ENCODE measurements around the gene DCUN1D2. TPM values are rescaled to one million over a fixed set of nuclear protein-coding genes. Genes with fewer than 3 reads are reported as not detected.

DCUN1D2 gene
- total RNA-seq, 1 donor from 2014 or later = 28.7 TPM

DNA sequence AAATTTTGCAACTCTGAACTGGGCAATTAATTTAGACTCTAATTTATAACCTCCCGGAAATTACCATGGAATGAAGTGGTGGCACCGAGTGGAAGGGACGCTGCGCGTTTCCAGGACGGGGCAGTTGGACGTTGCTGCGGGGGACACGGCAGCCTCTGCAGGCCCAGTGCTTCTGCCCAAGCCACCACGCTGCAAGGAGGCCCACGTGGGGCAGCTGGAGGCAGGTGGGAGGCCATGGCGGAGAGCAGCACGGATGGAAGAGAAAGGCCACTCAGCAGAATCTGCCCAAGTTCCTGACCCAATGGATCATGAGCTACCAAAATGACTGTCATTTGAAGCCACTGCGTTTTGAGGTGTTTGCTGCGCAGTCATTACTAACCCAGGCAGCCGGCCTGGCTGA, 26.0 kb downstream of the DCUN1D2 start:
- no peak overlapping the region for H3K27ac Mint-ChIP-seq
- peaks cover 11% of the 10 kb centered on the region for H3K36me3 Mint-ChIP-seq (ENCODE audit: low read depth)
- H3K4me3 Mint-ChIP-seq = no peak overlapping the region
- no peak for DNase-seq (ENCODE audit: low spot score)
- no peaks in the 10 kb centered on the region for H3K9me3 Mint-ChIP-seq
- intact Hi-C loops (cut with micrococcal nuclease) = no loop called here
- H3K4me1 Mint-ChIP-seq (ENCODE audit: low read depth) = no peaks in the 10 kb centered on the region
- no peaks in the 10 kb centered on the region for H3K27me3 Mint-ChIP-seq (ENCODE audit: insufficient read depth)

DNA sequence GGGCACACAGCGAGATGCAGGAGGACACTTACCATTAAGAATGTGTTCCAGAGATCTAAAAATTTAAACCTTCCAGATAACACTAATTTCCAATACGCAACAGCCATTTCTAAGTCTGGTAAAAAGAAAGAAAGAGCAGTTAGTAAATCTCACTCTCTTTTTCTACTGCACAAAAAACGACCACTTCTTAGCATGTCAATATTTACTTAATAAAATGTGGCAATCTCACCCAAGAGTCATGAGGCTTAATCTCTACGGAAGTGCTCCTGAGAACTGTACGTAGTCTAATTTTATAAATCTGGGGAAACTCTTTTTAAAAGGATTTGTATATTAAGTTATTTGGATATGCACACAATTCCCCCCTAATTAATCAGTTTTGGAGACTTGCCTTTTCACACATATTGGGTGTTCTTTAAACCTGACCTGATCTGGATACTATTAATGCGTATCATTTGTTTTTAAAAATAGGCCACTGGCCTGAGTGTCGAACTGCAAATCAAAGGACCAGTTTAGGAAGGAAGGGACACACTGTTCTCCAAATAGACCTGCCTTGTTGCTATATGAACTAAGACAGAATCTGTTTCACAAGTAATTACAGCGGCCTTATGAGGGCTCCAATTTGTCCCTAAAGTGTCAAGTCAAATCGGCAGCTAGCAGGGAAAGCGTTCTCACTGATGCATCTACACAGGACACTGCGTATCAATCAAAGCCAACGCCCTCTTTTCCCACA, 29.3 kb downstream of the DCUN1D2 start:
- no peaks in the 10 kb centered on the region for H3K9me3 Mint-ChIP-seq
- H3K36me3 Mint-ChIP-seq (ENCODE audit: low read depth) = peaks cover 8% of the 10 kb centered on the region
- H3K4me3 Mint-ChIP-seq = no peak overlapping the region
- H3K27ac Mint-ChIP-seq = no peak overlapping the region
- no peaks in the 10 kb centered on the region for H3K4me1 Mint-ChIP-seq (ENCODE audit: low read depth)
- intact Hi-C loops (cut with micrococcal nuclease) = no loop called here
- no peaks in the 10 kb centered on the region for H3K27me3 Mint-ChIP-seq (ENCODE audit: insufficient read depth)
- no peak for DNase-seq (ENCODE audit: low spot score)

DNA sequence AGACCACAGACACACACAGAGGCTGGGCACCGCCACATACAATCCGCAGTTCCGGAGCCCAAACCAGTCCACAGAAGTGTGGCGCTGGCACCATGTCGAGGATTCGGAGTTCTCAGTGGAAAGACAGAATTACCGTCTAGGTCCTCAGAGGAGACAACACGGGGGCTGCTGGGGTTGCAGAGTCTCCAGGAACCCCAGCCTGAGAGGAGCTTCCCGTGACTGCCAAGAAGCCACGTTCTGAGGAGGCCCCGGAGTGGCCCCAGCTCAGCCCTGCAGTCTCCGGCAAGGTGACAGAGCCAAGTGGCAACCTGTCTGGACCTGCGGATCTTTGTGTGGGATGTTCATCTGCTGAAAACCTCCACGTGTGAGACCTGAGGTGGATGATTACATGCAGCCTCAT, 29.9 kb downstream of the DCUN1D2 start:
- no peak overlapping the region for H3K4me3 Mint-ChIP-seq
- H3K36me3 Mint-ChIP-seq (ENCODE audit: low read depth) = peaks cover 8% of the 10 kb centered on the region
- H3K27me3 Mint-ChIP-seq (ENCODE audit: insufficient read depth) = no peaks in the 10 kb centered on the region
- DNase-seq (ENCODE audit: low spot score) = no peak
- no peak overlapping the region for H3K27ac Mint-ChIP-seq
- H3K9me3 Mint-ChIP-seq = no peaks in the 10 kb centered on the region
- intact Hi-C loops (cut with micrococcal nuclease) = no loop called here
- no peaks in the 10 kb centered on the region for H3K4me1 Mint-ChIP-seq (ENCODE audit: low read depth)

DNA sequence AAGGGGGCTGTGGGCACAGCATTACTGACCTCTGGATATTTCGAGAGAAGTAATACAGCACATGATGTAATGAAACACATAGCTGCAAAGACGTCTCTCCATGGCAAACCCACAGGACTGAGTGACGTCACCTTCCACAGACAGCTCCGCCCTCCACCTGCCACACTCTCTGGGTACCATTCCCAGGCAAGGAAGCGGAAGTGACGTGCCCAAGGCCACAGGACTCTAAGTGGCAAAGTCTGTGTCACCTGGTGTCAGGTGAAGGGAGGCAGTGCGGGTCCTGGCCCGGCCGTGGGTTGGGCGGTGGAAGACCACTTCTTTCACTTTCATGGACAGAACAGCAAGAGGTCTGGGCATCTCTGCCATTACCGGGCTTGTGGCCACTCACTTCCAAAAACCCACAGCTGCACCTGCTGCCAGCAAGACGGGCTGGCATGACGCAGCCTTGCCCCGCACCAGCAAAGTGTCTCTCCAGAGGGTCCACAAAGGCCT, 30.4 kb downstream of the DCUN1D2 start:
- Mint-ChIP-seq H3K9me3 (no peaks in the 10 kb centered on the region), H3K4me3 (no peak overlapping the region), H3K36me3 (ENCODE audit: low read depth) (peaks cover 10% of the 10 kb centered on the region), H3K27me3 (ENCODE audit: insufficient read depth) (no peaks in the 10 kb centered on the region), H3K4me1 (ENCODE audit: low read depth) (no peaks in the 10 kb centered on the region), H3K27ac (no peak overlapping the region)
- no peak for DNase-seq (ENCODE audit: low spot score)
- intact Hi-C loops (cut with micrococcal nuclease) = no loop called here

DNA sequence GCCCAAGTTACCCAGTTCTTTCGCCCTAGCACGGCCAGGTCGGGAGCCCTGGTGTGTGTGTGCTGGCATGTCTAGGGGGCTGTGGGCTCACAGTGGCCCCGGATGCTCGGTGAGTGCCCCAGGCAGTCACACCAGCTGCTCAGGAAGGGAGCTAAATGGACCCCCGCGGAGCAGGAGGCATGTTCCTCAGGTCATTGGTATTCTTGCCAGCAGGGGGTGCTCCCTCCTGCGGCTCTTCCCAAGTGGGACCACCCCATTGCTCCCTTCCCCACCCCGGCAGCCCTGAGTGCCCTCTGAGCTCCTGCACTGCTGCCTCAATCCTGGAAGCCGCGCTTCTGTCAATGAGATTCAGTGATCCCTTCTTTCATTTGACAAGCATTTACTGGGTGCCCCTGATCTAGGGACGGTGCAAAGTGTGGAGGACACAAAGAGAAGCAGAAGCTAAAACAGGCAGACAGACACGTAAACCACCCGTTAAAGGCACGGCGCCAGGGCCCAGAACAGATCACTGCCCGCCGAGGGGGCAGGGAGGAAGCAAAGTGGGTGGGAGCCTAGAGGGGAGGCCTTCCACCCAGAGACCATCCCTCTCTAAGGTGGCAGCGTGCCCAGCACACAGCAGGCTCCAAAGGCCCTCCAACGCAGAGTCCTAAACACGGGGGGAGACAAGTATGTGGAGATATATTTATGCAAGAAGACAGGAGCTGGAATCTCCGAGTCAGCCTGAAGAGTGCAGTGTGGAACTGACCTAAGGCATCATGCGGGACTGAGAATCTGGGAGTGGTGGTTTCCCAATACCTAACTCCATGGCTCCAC, 32.1 kb downstream of the DCUN1D2 start:
- DNase-seq (ENCODE audit: low spot score) = no peak
- no peak overlapping the region for H3K27ac Mint-ChIP-seq
- H3K4me3 Mint-ChIP-seq = no peak overlapping the region
- H3K9me3 Mint-ChIP-seq = no peaks in the 10 kb centered on the region
- H3K4me1 Mint-ChIP-seq (ENCODE audit: low read depth) = no peaks in the 10 kb centered on the region
- peaks cover 14% of the 10 kb centered on the region for H3K36me3 Mint-ChIP-seq (ENCODE audit: low read depth)
- intact Hi-C loops (cut with micrococcal nuclease) = no loop called here
- H3K27me3 Mint-ChIP-seq (ENCODE audit: insufficient read depth) = no peaks in the 10 kb centered on the region

DNA sequence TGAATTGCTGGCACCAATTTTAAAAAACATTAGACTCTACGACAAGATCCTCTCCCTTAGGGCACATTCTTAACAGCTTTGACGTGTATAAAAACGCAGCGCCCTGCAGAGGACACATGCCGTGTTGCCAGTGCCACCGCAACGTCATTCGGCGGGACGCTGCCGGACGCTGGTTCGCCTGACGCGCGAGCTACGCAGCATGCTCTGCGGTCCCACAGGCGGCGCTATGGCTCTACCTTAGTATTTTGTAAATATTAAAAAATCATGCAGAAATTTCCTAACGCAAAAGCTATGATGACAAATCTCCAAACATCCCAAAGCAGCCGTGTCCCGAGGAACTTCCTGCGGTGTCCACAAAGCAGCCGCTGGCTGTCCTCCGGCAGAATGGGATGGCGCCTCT, 33.0 kb downstream of the DCUN1D2 start:
- Mint-ChIP-seq H3K9me3 (no peaks in the 10 kb centered on the region), H3K4me1 (ENCODE audit: low read depth) (no peaks in the 10 kb centered on the region), H3K27ac (no peak overlapping the region), H3K27me3 (ENCODE audit: insufficient read depth) (no peaks in the 10 kb centered on the region), H3K4me3 (no peak overlapping the region), H3K36me3 (ENCODE audit: low read depth) (peaks cover 14% of the 10 kb centered on the region)
- intact Hi-C loops (cut with micrococcal nuclease) = no loop called here
- no peak for DNase-seq (ENCODE audit: low spot score)

DNA sequence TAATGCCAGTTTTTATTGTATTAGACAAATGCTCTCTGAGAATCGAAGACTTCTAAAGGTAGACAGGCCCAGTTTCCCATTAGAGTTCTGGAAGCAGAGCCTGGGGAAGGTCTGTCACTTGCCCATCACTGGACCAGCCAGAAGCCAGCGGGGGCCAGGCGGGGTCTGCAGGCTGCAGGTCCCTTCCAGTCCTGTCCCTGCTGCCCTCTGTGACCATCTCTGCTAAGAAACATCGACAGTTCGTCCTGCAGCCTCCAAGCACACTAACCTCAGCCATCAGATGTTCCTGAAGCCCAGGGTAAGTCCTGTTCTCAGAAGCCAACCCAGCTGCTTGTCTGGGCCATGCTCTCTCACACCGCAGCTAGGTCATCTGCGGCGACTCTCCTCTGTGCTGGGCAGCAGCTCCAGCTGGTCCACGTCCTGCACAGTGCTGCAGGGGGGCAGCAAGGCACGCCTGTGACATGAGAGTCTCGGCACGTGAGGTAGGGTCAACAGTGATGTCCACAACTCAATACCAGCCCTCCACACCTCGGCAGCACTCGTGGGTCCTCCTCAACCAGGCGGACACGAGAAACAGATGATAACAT, 34.3 kb downstream of the DCUN1D2 start:
- Mint-ChIP-seq H3K4me3 (no peak overlapping the region), H3K27me3 (ENCODE audit: insufficient read depth) (no peaks in the 10 kb centered on the region), H3K36me3 (ENCODE audit: low read depth) (peaks cover 14% of the 10 kb centered on the region), H3K9me3 (no peaks in the 10 kb centered on the region), H3K4me1 (ENCODE audit: low read depth) (no peaks in the 10 kb centered on the region), H3K27ac (no peak overlapping the region)
- no peak for DNase-seq (ENCODE audit: low spot score)
- intact Hi-C loops (cut with micrococcal nuclease) = no loop called here

DNA sequence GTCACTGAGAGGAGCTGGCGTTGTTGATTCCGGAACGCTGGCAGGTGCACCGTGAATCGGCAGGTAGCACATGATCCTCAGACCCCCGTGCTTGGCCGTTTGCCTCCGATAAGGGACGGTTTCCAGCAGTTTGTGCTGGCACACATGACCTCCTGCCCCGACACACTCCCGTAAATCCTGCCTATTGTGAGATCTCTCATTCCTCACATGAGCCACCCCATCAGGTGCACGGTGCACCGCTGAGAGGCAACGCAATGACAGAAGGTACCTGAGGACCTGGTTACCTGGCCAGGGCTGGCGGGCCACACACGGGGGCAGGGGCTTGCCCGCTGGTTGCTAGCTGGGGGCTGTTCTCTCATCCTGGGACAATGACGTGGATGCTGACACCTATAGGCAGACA, 35.1 kb downstream of the DCUN1D2 start:
- Mint-ChIP-seq H3K9me3 (no peaks in the 10 kb centered on the region), H3K36me3 (ENCODE audit: low read depth) (peaks cover 14% of the 10 kb centered on the region), H3K4me1 (ENCODE audit: low read depth) (no peaks in the 10 kb centered on the region), H3K27ac (no peak overlapping the region), H3K27me3 (ENCODE audit: insufficient read depth) (no peaks in the 10 kb centered on the region), H3K4me3 (no peak overlapping the region)
- intact Hi-C loops (cut with micrococcal nuclease) = no loop called here
- DNase-seq (ENCODE audit: low spot score) = no peak

DNA sequence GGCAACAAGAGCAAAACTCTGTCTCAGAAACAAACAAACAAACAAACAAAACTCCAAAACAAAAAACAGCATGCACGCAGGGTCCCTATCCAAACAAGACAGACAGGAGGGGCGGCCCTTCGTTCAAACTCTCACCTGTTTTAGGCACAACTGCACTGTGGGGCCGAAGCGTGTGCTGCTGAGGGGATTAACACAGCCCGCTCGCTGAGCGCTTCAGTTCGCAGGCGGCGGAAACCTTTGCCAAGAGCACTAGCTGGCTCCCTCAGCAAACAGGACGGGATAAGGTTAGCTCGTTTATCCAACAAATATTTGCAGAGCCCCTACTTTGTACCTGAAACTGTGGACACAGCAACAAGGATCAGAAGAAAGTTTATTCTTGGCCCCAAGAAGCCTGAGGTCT, 35.6 kb downstream of the DCUN1D2 start:
- no peak for DNase-seq (ENCODE audit: low spot score)
- Mint-ChIP-seq H3K9me3 (no peaks in the 10 kb centered on the region), H3K4me3 (no peak overlapping the region), H3K36me3 (ENCODE audit: low read depth) (peaks cover 12% of the 10 kb centered on the region), H3K27me3 (ENCODE audit: insufficient read depth) (no peaks in the 10 kb centered on the region), H3K4me1 (ENCODE audit: low read depth) (no peaks in the 10 kb centered on the region), H3K27ac (no peak overlapping the region)
- intact Hi-C loops (cut with micrococcal nuclease) = no loop called here

DNA sequence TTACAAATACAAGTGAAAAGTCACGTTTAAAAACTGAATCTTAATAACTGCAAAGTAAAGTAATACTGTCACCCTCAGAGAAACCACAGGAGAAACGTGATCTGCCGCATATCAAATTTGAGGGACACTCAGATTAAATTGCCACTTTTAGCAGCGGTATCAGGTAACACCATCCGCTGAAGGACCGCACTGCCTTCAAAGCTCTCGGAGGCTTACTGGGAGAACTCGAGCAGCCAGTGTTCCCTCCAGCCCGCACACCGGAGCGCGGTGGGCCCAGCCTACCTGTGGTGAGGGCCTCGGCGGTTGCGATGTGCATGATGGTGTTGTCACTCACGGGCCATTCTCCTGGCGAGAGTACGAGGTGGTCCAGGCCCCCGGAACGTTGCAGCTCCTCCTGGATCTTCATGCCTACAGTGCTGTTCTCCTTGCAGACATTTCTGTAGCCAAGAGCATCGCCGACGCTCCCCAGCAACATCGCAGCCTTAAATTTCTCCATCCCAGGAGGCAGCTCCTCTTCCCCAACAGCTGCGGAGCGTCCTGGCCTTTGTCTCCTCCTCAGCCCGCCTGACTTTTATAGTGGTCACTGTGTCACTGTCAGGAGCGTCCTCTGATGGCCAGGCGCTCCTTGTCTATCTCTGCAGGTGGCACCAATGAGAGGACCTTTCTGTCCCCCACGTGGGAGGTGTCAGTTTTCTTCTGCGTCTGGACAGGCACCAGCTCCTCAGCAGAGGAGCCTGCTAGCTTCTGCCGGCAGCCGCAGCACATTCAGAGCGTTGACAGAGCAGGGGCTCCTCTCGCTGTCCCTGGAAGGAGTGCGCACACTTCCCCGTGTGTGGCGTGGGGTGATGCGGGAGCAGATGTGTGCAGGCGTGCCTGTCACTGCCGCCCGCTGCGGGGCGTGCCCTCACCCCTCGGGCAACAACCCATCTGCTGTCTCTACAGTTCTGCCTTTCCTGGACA, 37.3 kb downstream of the DCUN1D2 start, which contains the start of gene ADPRHL1:
Gene ADPRHL1 (minus strand): TSS at position 547 of the 960 bp plus-strand sequence. CDS start 51 bp downstream, at position 496.
- DNase-seq (ENCODE audit: low spot score) = no peak
- H3K4me3 Mint-ChIP-seq = no peak within 1 kb of the TSS
- peaks cover 7% of the 10 kb centered on the region for H3K36me3 Mint-ChIP-seq (ENCODE audit: low read depth)
- H3K27me3 Mint-ChIP-seq (ENCODE audit: insufficient read depth) = no peaks in the 10 kb centered on the region
- H3K4me1 Mint-ChIP-seq (ENCODE audit: low read depth) = no peaks in the 10 kb centered on the region
- intact Hi-C loops (cut with micrococcal nuclease) = no loop called here
- H3K9me3 Mint-ChIP-seq = no peaks in the 10 kb centered on the region
- H3K27ac Mint-ChIP-seq = no peak within 1 kb of the TSS

DNA sequence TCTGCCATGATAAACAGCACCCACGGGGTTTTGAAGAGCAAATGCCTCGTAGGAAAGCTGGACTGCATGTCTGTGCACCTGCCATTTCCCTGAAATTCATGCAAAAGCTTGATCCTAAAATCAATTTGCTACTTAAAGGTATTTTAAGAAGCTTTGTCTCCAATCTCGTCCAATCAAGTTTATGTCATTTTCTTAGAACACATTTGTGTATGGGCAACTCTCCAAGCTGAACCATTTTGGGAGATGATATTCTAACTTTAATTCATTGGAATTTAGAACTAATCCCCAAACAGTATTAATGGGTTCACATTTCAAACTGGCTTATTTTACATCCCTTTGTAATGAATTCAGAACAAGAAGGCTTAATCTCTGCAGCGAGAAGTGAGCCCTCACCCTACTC, 38.0 kb downstream of the DCUN1D2 start:
- no peaks in the 10 kb centered on the region for H3K4me1 Mint-ChIP-seq (ENCODE audit: low read depth)
- intact Hi-C loops (cut with micrococcal nuclease) = no loop called here
- peaks cover 7% of the 10 kb centered on the region for H3K36me3 Mint-ChIP-seq (ENCODE audit: low read depth)
- no peak overlapping the region for H3K4me3 Mint-ChIP-seq
- no peak for DNase-seq (ENCODE audit: low spot score)
- H3K27ac Mint-ChIP-seq = no peak overlapping the region
- no peaks in the 10 kb centered on the region for H3K27me3 Mint-ChIP-seq (ENCODE audit: insufficient read depth)
- no peaks in the 10 kb centered on the region for H3K9me3 Mint-ChIP-seq

DNA sequence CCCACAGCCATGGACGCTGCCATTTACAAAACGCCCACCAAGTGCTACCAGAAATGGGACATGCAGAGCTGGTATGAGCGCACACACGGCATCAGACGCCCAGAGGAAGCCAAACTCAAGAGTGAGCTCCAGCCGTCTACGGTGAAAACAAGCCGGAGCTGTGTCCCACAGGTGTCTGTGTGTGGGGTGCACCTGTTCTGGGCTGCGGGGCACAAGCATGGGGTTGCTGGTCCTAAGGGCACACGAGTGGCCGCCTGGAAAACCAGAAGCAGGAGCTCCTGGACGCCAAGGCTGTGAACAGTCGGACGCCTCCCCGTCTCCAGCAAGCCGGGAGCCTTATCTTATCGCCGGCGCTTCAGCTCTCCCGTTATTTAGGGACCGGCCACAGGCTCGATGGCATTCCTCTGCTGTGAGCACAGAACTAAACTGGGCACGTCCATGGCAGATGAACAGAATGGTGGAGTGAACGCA, 38.5 kb downstream of the DCUN1D2 start:
- no peak for DNase-seq (ENCODE audit: low spot score)
- Mint-ChIP-seq H3K9me3 (no peaks in the 10 kb centered on the region), H3K4me1 (ENCODE audit: low read depth) (no peaks in the 10 kb centered on the region), H3K27ac (no peak overlapping the region), H3K36me3 (ENCODE audit: low read depth) (peaks cover 7% of the 10 kb centered on the region), H3K4me3 (no peak overlapping the region), H3K27me3 (ENCODE audit: insufficient read depth) (no peaks in the 10 kb centered on the region)
- intact Hi-C loops (cut with micrococcal nuclease) = no loop called here

All from activated T-helper 1 cell treated with anti-CD3 and anti-CD28 coated beads, Interleukin-12 subunit alpha, Interleukin-12 subunit beta, Interleukin-2, Interleukin-4 antibody, amounts not matched to agents 30 ng/mL and 10 ng/mL and 1 ng/mL, durations not matched to agents 14 hours and 24 hours and 36 hours (primary cell).